GM21576 (cell line): ENCODE results near the gene PBX4.

Experiments
- ATAC-seq: cut with Tn5 transposase; IDR thresholded peaks from one replicate; pipeline ENCODE4 v1.9.1; 2021; ENCODE audit warnings: mild to moderate bottlenecking, moderate library complexity; ENCODE audit not compliant: unreplicated experiment

PBX4 gene

DNA sequence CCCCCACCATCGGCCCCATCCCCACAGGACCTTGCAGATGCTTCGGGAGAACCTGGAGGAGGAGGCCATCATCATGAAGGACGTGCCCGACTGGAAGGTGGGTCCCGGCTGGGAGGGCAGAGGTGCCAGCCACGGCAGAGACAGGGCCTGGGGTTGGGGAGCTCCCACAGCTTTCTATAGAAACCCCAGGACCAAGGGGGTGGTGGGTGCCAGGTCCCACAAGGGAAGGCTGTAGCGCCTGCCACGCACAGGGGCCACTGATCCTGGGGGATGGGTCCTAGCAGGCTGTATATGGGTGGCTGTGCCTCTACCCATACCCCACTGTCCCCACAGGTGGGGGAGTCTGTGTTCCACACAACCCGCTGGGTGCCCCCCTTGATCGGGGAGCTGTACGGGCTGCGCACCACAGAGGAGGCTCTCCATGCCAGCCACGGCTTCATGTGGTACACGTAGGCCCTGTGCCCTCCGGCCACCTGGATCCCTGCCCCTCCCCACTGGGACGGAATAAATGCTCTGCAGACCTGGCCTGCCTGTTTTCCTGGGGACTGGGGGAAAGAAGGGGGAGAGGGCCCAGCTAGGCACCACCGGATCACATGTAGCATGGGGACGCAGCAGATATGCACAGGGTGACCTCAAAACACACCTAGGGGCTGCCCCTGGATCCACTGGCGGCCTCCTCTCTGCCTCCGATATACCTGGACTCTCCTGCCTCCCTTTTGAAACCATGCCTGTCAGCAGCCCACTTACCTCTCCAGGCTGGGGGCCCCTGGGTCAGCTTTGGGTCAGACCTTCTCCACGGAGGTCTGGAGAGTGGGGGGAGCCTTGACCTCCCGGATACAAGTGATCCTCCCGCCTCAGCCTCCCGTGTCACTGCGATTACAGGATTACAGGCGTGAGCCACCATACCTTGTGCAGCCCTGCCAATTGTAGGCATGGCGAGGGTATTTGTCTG lies 90.5 kb downstream of the PBX4 start:
- ATAC-seq, result no peak

DNA sequence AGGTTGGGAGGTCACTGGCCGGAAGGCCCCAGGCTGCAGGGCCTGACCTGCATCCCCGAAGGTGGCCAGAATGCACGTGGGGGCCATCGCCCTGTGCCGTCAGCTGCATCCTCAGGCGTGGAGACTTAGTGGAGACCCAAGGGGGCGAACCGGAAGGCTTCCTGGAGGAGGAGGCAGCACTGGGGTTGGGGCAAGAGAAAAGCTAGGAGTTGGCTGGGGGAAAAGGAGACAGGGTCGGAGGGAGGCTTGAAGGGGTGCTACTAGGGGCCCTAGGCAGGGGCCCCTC lies 91.2 kb downstream of the PBX4 start:
- ATAC-seq, result no peak

GRCh38 chr19:19526581-19527370 lies 91.7 kb downstream of the PBX4 start:
- ATAC-seq, result no peak

DNA sequence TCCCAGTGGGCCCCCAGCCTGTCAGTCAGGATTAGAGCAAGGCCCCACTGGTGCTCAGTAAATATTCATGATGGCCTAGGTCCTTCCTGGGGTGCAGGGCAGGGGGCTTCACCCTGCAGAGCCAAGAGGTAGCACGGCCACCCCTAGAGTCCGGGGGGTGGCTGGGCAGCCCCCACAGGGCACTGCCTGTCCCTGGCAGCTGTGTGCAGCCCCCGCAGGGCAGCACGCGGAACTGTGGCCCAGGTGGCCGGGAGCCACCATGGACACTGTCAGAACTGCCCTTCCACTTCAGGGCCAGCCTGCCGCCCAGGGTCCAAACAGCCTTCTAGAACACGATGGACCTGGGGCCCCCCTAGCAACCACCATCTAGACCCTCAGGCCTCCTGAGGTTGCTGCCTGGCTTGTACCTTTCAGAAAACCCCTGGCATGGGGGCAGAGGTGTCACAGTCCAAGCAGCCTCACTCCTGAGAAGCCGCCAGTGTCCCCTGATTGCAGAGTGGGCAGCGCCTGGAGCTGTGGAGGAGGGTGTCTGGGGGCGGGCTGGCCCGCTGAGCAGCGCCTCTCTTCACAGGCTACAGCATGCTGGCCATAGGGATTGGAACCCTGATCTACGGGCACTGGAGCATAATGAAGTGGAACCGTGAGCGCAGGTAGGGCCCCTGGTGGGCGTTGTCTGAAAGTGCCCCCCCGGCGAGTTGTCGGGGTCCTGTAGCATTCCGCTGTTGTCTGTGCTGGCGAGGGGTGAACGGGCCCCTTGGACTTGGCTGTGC lies 92.7 kb downstream of the PBX4 start:
- ATAC-seq, result no peak

DNA sequence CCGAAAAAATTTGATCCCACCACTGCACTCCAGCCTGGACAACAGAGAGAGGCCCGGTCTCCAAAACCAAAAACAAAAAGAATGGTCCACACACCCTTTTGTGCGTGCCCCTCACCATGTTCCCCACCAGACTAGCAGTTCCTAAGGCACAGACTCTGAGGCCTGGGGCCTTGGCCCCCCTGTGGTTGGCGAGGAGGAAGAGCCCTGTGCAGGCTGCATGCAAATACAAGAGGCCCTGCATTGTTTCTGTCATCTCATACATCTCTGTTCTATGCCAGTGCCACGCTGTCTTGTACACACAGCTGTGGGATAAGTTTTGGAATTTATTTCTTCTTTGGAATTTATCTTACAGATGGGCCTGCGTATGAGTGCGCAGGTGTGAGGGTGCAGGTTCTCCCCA lies 94.4 kb downstream of the PBX4 start:
- no peak for ATAC-seq

- no peak for ATAC-seq
Observed at GRCh38 chr19:19523177-19523576, 95.3 kb downstream of the PBX4 start.

DNA sequence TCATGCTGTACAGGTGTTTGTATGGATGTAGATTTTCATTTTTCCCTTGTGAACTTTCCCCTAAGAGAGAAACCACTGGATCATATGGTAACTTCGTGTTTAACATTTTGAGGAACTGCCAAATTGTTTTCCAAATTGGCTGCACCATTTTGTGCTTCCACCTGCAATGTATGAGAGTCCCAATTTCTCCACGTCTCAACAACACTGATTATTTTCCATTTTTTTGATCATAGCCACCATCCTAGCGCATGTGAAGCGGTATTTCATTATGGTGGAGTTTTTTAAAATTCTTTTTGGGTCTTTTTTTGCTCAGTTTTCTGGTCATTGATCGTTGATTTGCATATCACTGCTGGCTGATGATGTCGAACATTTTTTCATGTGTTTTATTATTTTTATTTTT lies 97.5 kb downstream of the PBX4 start:
- no peak for ATAC-seq

- no peak for ATAC-seq
Observed at GRCh38 chr19:19517235-19517619, 101.3 kb downstream of the PBX4 start.

DNA sequence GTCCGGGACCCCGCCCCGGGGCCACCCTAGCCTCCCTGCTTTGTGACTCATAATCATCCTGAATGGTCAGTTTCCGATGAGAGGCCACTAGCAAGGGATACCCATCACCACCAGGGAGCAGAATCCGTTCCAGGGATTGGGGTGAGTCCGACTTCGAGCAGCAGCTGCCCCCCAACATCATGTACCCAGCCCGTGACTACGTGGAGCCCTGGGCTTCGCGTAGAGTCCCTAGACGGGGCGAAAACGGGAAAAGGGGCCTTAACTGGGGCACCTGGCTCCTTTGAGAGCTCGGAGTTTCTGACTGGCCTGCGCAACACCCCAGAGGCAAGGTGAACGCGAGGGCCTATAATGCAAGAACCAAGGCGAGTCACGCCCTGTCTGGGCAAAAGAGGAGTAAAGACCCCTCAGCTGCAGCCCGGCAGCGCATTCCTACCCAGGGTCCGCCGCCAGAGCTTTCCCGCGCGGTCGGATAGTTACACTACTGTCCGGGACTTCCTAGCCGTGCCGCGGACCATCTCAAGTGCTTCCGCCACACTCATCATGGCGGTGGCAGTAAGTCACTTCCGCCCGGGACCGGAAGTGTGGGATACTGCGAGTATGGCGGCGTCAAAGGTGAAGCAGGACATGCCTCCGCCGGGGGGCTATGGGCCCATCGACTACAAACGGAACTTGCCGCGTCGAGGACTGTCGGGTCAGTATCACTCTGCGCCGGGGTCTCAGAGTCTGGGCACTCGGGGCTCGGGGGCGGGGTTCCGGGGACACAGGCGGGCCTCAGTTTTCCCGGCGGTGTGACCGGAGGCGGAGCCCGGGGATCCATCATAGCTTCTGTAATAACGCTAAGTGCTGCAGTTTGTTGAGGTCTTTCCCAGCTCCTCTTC lies 102.6 kb downstream of the PBX4 start, which contains the start of gene NDUFA13:
TSS of gene NDUFA13 (plus strand) at position 584 of the 878 bp plus-strand sequence. CDS start at position 598, 14 bp downstream.
- peak; percentile 93 for ATAC-seq

GRCh38 chr19:19514881-19515641 lies 103.4 kb downstream of the PBX4 start, which contains the start of gene TSSK6:
Gene TSSK6 (minus strand): TSS chr19:19515548. CDS start chr19:19515427, 121 bp downstream.
- no peak for ATAC-seq

DNA sequence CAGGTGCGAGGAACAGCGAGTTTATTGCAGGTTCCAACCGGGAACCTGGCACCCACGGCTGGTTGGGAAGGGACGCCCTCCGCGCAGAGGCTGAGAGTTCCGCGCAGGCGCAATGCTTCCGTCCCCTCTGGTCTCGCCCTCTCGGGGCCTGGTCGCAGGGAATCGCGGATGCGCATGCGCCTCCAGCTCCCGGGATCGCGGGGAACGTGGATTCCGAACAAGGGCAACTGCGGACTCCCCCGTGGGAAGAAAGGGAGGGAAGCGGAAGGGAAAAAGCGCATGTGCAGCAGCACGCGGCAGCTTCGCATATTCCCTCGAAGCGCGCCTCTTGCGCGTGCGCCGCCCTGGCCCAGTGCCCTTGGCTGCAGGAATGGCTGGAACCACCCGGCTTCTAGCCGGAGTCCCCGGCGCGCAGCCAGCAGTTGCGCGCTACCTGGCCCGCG lies 104.3 kb downstream of the PBX4 start:
- no peak for ATAC-seq

- ATAC-seq, result no peak
Observed at GRCh38 chr19:19513682-19514081, 104.8 kb downstream of the PBX4 start.
